Measurements from ENCODE around the gene HNRNPAB.

Gene HNRNPAB

GRCh38 chr5:178176791-178177190, 27.5 kb upstream of the HNRNPAB start:
- H3K36me3 ChIP-seq (ENCODE audit: control insufficient read depth in 1 of 2, insufficient read depth in 2 of 2, low read depth in 1 of 2, low read length in 2 of 2) = no peaks in the 10 kb centered on the region
- no peak overlapping the region for H2BK15ac ChIP-seq (ENCODE audit: low read depth, poor library complexity, severe bottlenecking)
- no peak overlapping the region for H2BK5ac ChIP-seq (ENCODE audit: low read depth, low read length, poor library complexity, severe bottlenecking)
- no peak overlapping the region for H3K27ac ChIP-seq (ENCODE audit: low read length, poor library complexity, severe bottlenecking)
- peaks cover 11% of the 10 kb centered on the region for H3K9me3 ChIP-seq (ENCODE audit: control insufficient read depth, low read length)
- H3K4ac ChIP-seq (ENCODE audit: low read depth in 1 of 2, low read length in 2 of 2) = no peak overlapping the region
- H3K4me3 ChIP-seq (ENCODE audit: insufficient read depth in 1 of 2, low read depth in 1 of 2, low read length in 2 of 2) = no peak overlapping the region
- no peak overlapping the region for H3K9ac ChIP-seq (ENCODE audit: low read length)
- no peak overlapping the region for H4K8ac ChIP-seq (ENCODE audit: low read length)
- H2AFZ ChIP-seq (ENCODE audit: low read depth, low read length) = no peak overlapping the region
- no peak for DNase-seq
- H3K4me1 ChIP-seq (ENCODE audit: control insufficient read depth, insufficient read depth, low read depth, low read length) = no peaks in the 10 kb centered on the region
- no peak overlapping the region for H4K91ac ChIP-seq (ENCODE audit: low read length)
- no peak overlapping the region for H3K4me2 ChIP-seq (ENCODE audit: low read length, poor library complexity, severe bottlenecking)
- H2BK12ac ChIP-seq (ENCODE audit: low read length in 2 of 2) = no peak overlapping the region
- H3K23ac ChIP-seq (ENCODE audit: low read length in 2 of 2) = no peak overlapping the region
- no peak overlapping the region for H3K14ac ChIP-seq (ENCODE audit: low read length in 2 of 2)
- WGBS = 90% methylated on average over 5 of the region's 6 CpGs
- no peak overlapping the region for H2BK120ac ChIP-seq (ENCODE audit: low read depth, low read length)
- H3K27me3 ChIP-seq (ENCODE audit: control insufficient read depth in 1 of 2, insufficient read depth in 1 of 2, low read length in 2 of 2) = peaks cover 0 to 2% of the 10 kb centered on the region in 2 experiments
- H3K18ac ChIP-seq (ENCODE audit: low read depth in 1 of 2, low read length in 2 of 2) = no peak overlapping the region
- H2AK5ac ChIP-seq (ENCODE audit: low read length, severe bottlenecking) = no peak overlapping the region
- no peaks in the 10 kb centered on the region for H3K79me1 ChIP-seq (replicated peaks; ENCODE audit: low read length, poor library complexity, severe bottlenecking)

DNA sequence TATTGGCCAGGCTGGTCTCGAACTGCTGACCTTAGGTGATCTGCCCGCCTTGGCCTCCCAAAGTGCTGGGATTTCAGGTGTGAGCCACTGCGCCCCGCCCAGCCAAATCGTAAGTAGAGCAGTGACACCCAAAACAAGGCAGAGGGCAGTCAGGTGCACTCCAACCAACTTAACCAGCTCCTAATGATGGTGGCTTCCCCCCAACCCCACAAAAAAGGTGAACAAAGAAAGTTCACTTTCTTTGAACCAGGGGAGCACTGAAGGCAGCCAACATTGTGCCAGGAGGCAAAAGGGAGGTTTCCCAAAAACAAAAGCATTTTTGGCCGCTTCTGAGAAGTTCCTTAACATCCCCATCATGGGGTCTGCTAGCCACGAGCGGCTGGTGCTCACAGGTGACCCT, 26.8 kb upstream of the HNRNPAB start:
- Histone ChIP-seq H3K4me2 (ENCODE audit: low read length, poor library complexity, severe bottlenecking) (no peak overlapping the region), H3K14ac (ENCODE audit: low read length in 2 of 2) (no peak overlapping the region), H4K8ac (ENCODE audit: low read length) (no peak overlapping the region), H2BK120ac (ENCODE audit: low read depth, low read length) (no peak overlapping the region), H3K4me3 (ENCODE audit: insufficient read depth in 1 of 2, low read depth in 1 of 2, low read length in 2 of 2) (no peak overlapping the region), H3K9me3 (ENCODE audit: control insufficient read depth, low read length) (peaks cover 11% of the 10 kb centered on the region), H3K18ac (ENCODE audit: low read depth in 1 of 2, low read length in 2 of 2) (no peak overlapping the region), H3K36me3 (ENCODE audit: control insufficient read depth in 1 of 2, insufficient read depth in 2 of 2, low read depth in 1 of 2, low read length in 2 of 2) (no peaks in the 10 kb centered on the region), H3K27ac (ENCODE audit: low read length, poor library complexity, severe bottlenecking) (no peak overlapping the region), H2BK5ac (ENCODE audit: low read depth, low read length, poor library complexity, severe bottlenecking) (no peak overlapping the region), H3K23ac (ENCODE audit: low read length in 2 of 2) (no peak overlapping the region), H3K79me1 (replicated peaks; ENCODE audit: low read length, poor library complexity, severe bottlenecking) (no peaks in the 10 kb centered on the region), H3K27me3 (ENCODE audit: control insufficient read depth in 1 of 2, insufficient read depth in 1 of 2, low read length in 2 of 2) (peaks cover 0 to 2% of the 10 kb centered on the region in 2 experiments), H2BK15ac (ENCODE audit: low read depth, poor library complexity, severe bottlenecking) (no peak overlapping the region), H3K4me1 (ENCODE audit: control insufficient read depth, insufficient read depth, low read depth, low read length) (no peaks in the 10 kb centered on the region), H2AK5ac (ENCODE audit: low read length, severe bottlenecking) (no peak overlapping the region), H3K9ac (ENCODE audit: low read length) (no peak overlapping the region), H2BK12ac (ENCODE audit: low read length in 2 of 2) (no peak overlapping the region), H3K4ac (ENCODE audit: low read depth in 1 of 2, low read length in 2 of 2) (no peak overlapping the region), H2AFZ (ENCODE audit: low read depth, low read length) (no peak overlapping the region), H4K91ac (ENCODE audit: low read length) (no peak overlapping the region)
- no peak for DNase-seq
- 82% methylated on average over 8 of the region's 8 CpGs for WGBS

- Histone ChIP-seq H3K9ac (ENCODE audit: low read length) (no peak overlapping the region), H4K91ac (ENCODE audit: low read length) (no peak overlapping the region), H3K4me3 (ENCODE audit: insufficient read depth in 1 of 2, low read depth in 1 of 2, low read length in 2 of 2) (no peak overlapping the region), H2BK5ac (ENCODE audit: low read depth, low read length, poor library complexity, severe bottlenecking) (no peak overlapping the region), H3K14ac (ENCODE audit: low read length in 2 of 2) (no peak overlapping the region), H2BK120ac (ENCODE audit: low read depth, low read length) (no peak overlapping the region), H3K18ac (ENCODE audit: low read depth in 1 of 2, low read length in 2 of 2) (no peak overlapping the region), H3K27me3 (ENCODE audit: control insufficient read depth in 1 of 2, insufficient read depth in 1 of 2, low read length in 2 of 2) (peaks cover 0 to 2% of the 10 kb centered on the region in 2 experiments), H3K23ac (ENCODE audit: low read length in 2 of 2) (no peak overlapping the region), H3K4me1 (ENCODE audit: control insufficient read depth, insufficient read depth, low read depth, low read length) (no peaks in the 10 kb centered on the region), H3K4me2 (ENCODE audit: low read length, poor library complexity, severe bottlenecking) (no peak overlapping the region), H3K9me3 (ENCODE audit: control insufficient read depth, low read length) (peaks cover 11% of the 10 kb centered on the region), H2BK12ac (ENCODE audit: low read length in 2 of 2) (no peak overlapping the region), H2AFZ (ENCODE audit: low read depth, low read length) (no peak overlapping the region), H2AK5ac (ENCODE audit: low read length, severe bottlenecking) (no peak overlapping the region), H2BK15ac (ENCODE audit: low read depth, poor library complexity, severe bottlenecking) (no peak overlapping the region), H4K8ac (ENCODE audit: low read length) (no peak overlapping the region), H3K79me1 (replicated peaks; ENCODE audit: low read length, poor library complexity, severe bottlenecking) (no peaks in the 10 kb centered on the region), H3K36me3 (ENCODE audit: control insufficient read depth in 1 of 2, insufficient read depth in 2 of 2, low read depth in 1 of 2, low read length in 2 of 2) (no peaks in the 10 kb centered on the region), H3K27ac (ENCODE audit: low read length, poor library complexity, severe bottlenecking) (no peak overlapping the region), H3K4ac (ENCODE audit: low read depth in 1 of 2, low read length in 2 of 2) (no peak overlapping the region)
- WGBS = 20% methylated on average over 5 of the region's 9 CpGs
- no peak for DNase-seq
Measured at GRCh38 chr5:178180141-178180863, 24.0 kb upstream of the HNRNPAB start.

DNA sequence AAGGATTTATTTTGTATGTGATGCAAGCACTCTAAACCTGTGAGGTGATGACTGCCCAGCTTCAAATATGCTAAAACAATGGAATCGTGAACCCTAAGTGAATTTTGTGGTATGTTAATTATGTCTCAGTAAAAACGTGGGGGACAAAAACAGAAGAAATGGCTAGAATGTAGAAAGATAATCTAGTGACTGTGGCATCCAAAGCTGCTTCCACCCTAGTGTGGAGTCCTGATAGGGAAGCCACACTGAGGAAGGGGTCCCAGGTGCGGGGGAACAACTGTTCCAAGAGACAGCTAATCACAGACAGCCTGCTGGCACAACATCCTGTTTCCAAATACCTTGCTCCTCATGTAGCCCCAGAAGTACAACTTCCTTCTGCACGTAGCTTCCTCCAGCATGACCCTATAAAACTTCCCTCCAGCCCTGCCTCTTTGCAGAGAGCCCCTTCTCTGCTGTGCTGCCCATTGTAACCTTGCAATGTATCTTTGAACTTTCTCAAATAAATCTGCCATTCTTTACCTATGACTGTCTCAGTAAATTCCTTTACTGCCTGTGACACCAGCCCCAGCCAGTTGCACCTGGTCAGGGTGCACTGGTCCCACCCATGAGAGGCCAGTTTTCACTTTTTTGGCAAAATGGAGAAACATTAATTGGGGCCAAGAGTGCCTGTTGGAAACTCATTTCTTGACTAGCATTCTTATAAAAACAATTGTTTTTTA, 22.0 kb upstream of the HNRNPAB start:
- Histone ChIP-seq H3K9ac (ENCODE audit: low read length) (no peak overlapping the region), H2AK5ac (ENCODE audit: low read length, severe bottlenecking) (no peak overlapping the region), H3K4me3 (ENCODE audit: insufficient read depth in 1 of 2, low read depth in 1 of 2, low read length in 2 of 2) (no peak overlapping the region), H2AFZ (ENCODE audit: low read depth, low read length) (no peak overlapping the region), H3K27me3 (ENCODE audit: control insufficient read depth in 1 of 2, insufficient read depth in 1 of 2, low read length in 2 of 2) (peaks cover 0 to 2% of the 10 kb centered on the region in 2 experiments), H4K8ac (ENCODE audit: low read length) (no peak overlapping the region), H2BK15ac (ENCODE audit: low read depth, poor library complexity, severe bottlenecking) (no peak overlapping the region), H4K91ac (ENCODE audit: low read length) (no peak overlapping the region), H3K4me2 (ENCODE audit: low read length, poor library complexity, severe bottlenecking) (no peak overlapping the region), H3K4ac (ENCODE audit: low read depth in 1 of 2, low read length in 2 of 2) (no peak overlapping the region), H3K36me3 (ENCODE audit: control insufficient read depth in 1 of 2, insufficient read depth in 2 of 2, low read depth in 1 of 2, low read length in 2 of 2) (no peaks in the 10 kb centered on the region), H3K9me3 (ENCODE audit: control insufficient read depth, low read length) (peaks cover 11% of the 10 kb centered on the region), H3K14ac (ENCODE audit: low read length in 2 of 2) (no peak overlapping the region), H3K4me1 (ENCODE audit: control insufficient read depth, insufficient read depth, low read depth, low read length) (no peaks in the 10 kb centered on the region), H2BK5ac (ENCODE audit: low read depth, low read length, poor library complexity, severe bottlenecking) (no peak overlapping the region), H2BK12ac (ENCODE audit: low read length in 2 of 2) (no peak overlapping the region), H3K79me1 (replicated peaks; ENCODE audit: low read length, poor library complexity, severe bottlenecking) (no peaks in the 10 kb centered on the region), H3K27ac (ENCODE audit: low read length, poor library complexity, severe bottlenecking) (no peak overlapping the region), H3K18ac (ENCODE audit: low read depth in 1 of 2, low read length in 2 of 2) (no peak overlapping the region), H3K23ac (ENCODE audit: low read length in 2 of 2) (no peak overlapping the region), H2BK120ac (ENCODE audit: low read depth, low read length) (no peak overlapping the region)
- DNase-seq = no peak
- 51% methylated on average over 4 of the region's 4 CpGs for WGBS

All from mesenchymal stem cell (in vitro differentiated cells and primary cell).